ENCODE data around the gene C14orf132.
"Not testable (repeated sequence)": the region's sequence is repeated elsewhere in the genome, so short reads cannot be mapped to it uniquely, and the experiment has no call there.

GRCh38 chr14:96073260-96074039, 34.3 kb downstream of the C14orf132 start:
- not testable (repeated sequence) for TF ChIP-seq CTCF (IDR thresholded peaks at IDR 0.05); POLR2AphosphoS5 (IDR thresholded peaks at IDR 0.05); POLR2A (IDR thresholded peaks at IDR 0.05); EP300 (IDR thresholded peaks at IDR 0.05; ENCODE audit: low read depth)

All from transverse colon (tissue), 4 donors.